Duodenal mucosa (tissue), 2 donors: Measurements from ENCODE around the gene DNAJC4.

ENCODE experiments used
- H3K27ac ChIP-seq: one replicate; pipeline ENCODE4 v1.7.0; 2013; ENCODE audit warnings: low read depth, low read length
- H3K27me3 ChIP-seq, 2 donors: one replicate each; pipeline ENCODE4 v1.7.0; 2013; ENCODE audit warnings: low read length in 2 of 2, control low read depth in 1 of 2; ENCODE audit not compliant: insufficient read depth in 2 of 2, control insufficient read depth in 1 of 2
- H3K36me3 ChIP-seq, 2 donors: one replicate each; pipeline ENCODE4 v1.7.0; 2013; ENCODE audit warnings: low read length in 2 of 2, control low read depth in 1 of 2; ENCODE audit not compliant: insufficient read depth in 2 of 2, control insufficient read depth in 1 of 2
- H3K4me1 ChIP-seq, 2 donors: one replicate each; pipeline ENCODE4 v1.7.0; 2013; ENCODE audit warnings: low read length in 2 of 2, control low read depth in 1 of 2; ENCODE audit not compliant: insufficient read depth in 2 of 2, control insufficient read depth in 1 of 2
- H3K4me3 ChIP-seq, 2 donors: one replicate each; pipeline ENCODE4 v1.7.0; 2013; ENCODE audit warnings: low read length in 2 of 2, low read depth in 1 of 2
- H3K9ac ChIP-seq, 2 donors: one replicate each; pipeline ENCODE4 v1.7.0; 2013; ENCODE audit warnings: low read length in 2 of 2, low read depth in 1 of 2
- H3K9me3 ChIP-seq, 2 donors: one replicate each; pipeline ENCODE4 v1.7.0; 2013; ENCODE audit warnings: low read length in 2 of 2, control low read depth in 1 of 2; ENCODE audit not compliant: control insufficient read depth in 1 of 2

DNAJC4 gene

GRCh38 chr11:64237484-64237951, 7.2 kb downstream of the DNAJC4 start:
- Histone ChIP-seq H3K4me3 (peak overlapping the region in 1 of 2 donors; percentile 7), H3K9me3 (no peaks in the 10 kb centered on the region), H3K9ac (peak overlapping the region in 1 of 2 donors; percentile 34), H3K4me1 (peaks cover 53 to 55% of the 10 kb centered on the region in 2 donors), H3K27ac (peak overlapping the region; percentile 34), H3K36me3 (peaks cover 0 to 5% of the 10 kb centered on the region in 2 donors), H3K27me3 (no peaks in the 10 kb centered on the region)

- H3K4me3 ChIP-seq: peak overlapping the region in 1 of 2 donors; percentile 7
- H3K36me3 ChIP-seq: peaks cover 0 to 5% of the 10 kb centered on the region in 2 donors
- peak overlapping the region; percentile 53 for H3K27ac ChIP-seq
- H3K9ac ChIP-seq: peak overlapping the region in 1 of 2 donors; percentile 34
- no peaks in the 10 kb centered on the region for H3K9me3 ChIP-seq
- H3K27me3 ChIP-seq: no peaks in the 10 kb centered on the region
- H3K4me1 ChIP-seq: peaks cover 59 to 61% of the 10 kb centered on the region in 2 donors
Observed at GRCh38 chr11:64238076-64238475, 7.7 kb downstream of the DNAJC4 start.

GRCh38 chr11:64238999-64239398, 8.7 kb downstream of the DNAJC4 start:
- Histone ChIP-seq H3K4me1 (peaks cover 61% of the 10 kb centered on the region in 2 donors), H3K9me3 (no peaks in the 10 kb centered on the region), H3K27ac (peak overlapping the region; percentile 53), H3K36me3 (peaks cover 0 to 14% of the 10 kb centered on the region in 2 donors), H3K9ac (peak overlapping the region in 1 of 2 donors; percentile 22), H3K27me3 (no peaks in the 10 kb centered on the region), H3K4me3 (no peak overlapping the region)

DNA sequence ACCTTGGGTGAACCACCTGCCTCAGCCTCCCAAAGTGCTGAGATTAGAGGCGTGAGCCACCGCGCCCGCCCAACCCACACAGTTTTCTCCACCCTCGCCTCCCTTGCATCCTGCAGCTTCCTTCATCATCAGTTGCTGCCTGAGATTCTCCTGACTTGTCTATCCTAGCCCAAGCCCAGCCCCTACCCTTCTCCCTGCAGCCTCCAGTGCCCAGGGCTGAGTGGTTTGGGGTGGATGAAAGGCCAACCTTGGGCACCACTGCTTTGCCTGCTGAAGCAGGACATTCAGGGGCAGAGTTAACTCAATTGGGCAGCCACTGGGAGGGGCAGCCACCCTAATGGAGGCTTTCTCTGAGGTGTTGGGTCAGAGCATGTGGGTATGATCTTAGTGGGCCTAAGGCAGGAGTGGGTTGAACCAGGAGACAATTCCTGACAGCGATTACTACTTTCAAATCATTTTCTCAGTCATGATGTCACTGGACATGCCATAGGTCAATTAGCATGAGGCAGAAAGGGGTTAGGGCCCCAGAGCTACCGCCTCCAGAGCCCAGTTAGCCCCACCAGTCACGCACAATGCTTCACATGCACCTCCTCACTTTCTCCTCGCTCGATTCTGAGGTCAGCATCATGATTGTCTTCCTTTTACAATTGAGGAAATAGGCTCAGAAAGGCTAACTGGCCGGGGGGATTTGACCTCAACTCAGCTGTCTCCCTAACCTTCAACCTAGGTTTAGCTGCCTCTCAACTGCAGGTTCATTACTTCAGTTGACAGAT, 9.5 kb downstream of the DNAJC4 start:
- Histone ChIP-seq H3K4me1 (peaks cover 63 to 64% of the 10 kb centered on the region in 2 donors), H3K27ac (peak overlapping the region; percentile 99), H3K9me3 (no peaks in the 10 kb centered on the region), H3K36me3 (peaks cover 0 to 17% of the 10 kb centered on the region in 2 donors), H3K9ac (peak overlapping the region; percentile 93 to 97), H3K27me3 (no peaks in the 10 kb centered on the region), H3K4me3 (peak overlapping the region; percentile 75 to 79)

DNA sequence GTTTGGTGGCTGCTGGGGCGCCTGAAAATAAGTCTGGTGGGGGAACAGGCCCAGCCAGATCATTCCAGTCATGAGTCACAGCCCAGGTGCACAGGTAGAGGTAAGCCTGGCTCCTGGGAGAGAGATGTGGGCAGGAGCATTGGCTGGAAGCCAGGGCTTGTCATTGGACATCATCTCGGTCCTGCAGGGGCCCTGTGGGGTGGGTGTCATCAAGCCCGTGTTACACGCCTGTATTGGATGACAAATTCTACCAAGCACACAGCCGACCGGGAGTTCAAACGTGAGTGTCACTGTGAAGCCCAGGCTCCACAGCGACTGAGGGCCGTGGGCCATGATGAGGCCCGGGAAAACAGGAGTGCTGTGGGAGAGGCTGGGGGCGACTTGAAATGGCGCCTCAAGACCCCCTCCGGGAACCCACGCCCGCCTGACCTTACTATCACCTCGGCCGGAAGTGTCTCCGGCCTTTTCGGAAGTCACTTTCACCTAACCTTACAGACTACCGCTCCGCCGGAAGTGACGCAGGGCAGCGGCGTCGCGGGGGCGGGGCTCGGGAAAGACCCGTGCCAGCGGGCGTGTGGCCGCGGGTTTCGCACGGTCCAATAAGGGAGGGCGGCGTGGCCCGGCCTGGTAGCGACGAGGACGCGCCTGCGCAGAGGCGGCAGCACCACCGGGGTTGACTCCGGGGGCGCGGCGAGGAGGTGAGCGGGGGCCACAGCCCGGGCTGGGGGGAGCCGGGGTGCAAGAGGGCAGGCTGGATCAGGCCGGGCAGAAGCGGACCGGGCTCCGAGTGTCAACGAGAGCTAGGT, 10.3 kb downstream of the DNAJC4 start, which contains the start of gene FKBP2:
Gene FKBP2 (plus strand): TSS at position 661 of the 806 bp plus-strand sequence. CDS start 1,293 bp downstream, outside the sequence.
- Histone ChIP-seq H3K36me3 (peaks cover 0 to 17% of the 10 kb centered on the region in 2 donors), H3K4me1 (peaks cover 56 to 66% of the 10 kb centered on the region in 2 donors), H3K27me3 (no peaks in the 10 kb centered on the region), H3K9ac (peak within 1 kb of the TSS; percentile 93 to 97), H3K4me3 (peak within 1 kb of the TSS; percentile 82 to 84), H3K27ac (peak within 1 kb of the TSS; percentile 99), H3K9me3 (no peaks in the 10 kb centered on the region)

GRCh38 chr11:64241241-64241490, 10.8 kb downstream of the DNAJC4 start:
- H3K4me3 ChIP-seq: peak overlapping the region; percentile 73 to 75
- peaks cover 0 to 17% of the 10 kb centered on the region in 2 donors for H3K36me3 ChIP-seq
- H3K9me3 ChIP-seq: no peaks in the 10 kb centered on the region
- peak overlapping the region; percentile 99 for H3K27ac ChIP-seq
- no peaks in the 10 kb centered on the region for H3K27me3 ChIP-seq
- H3K9ac ChIP-seq: peak overlapping the region in 1 of 2 donors; percentile 93
- H3K4me1 ChIP-seq: peaks cover 56 to 67% of the 10 kb centered on the region in 2 donors

- H3K27ac ChIP-seq: peak overlapping the region; percentile 99
- H3K9ac ChIP-seq: peak overlapping the region; percentile 79 to 94
- peaks cover 56 to 67% of the 10 kb centered on the region in 2 donors for H3K4me1 ChIP-seq
- H3K4me3 ChIP-seq: peak overlapping the region; percentile 82 to 84
- peaks cover 0 to 17% of the 10 kb centered on the region in 2 donors for H3K36me3 ChIP-seq
- no peaks in the 10 kb centered on the region for H3K9me3 ChIP-seq
- no peaks in the 10 kb centered on the region for H3K27me3 ChIP-seq
Observed at GRCh38 chr11:64241491-64242374, 11.4 kb downstream of the DNAJC4 start.

- Histone ChIP-seq H3K9me3 (no peaks in the 10 kb centered on the region), H3K9ac (peak overlapping the region in 1 of 2 donors; percentile 32), H3K4me1 (peaks cover 50 to 70% of the 10 kb centered on the region in 2 donors), H3K36me3 (peaks cover 0 to 12% of the 10 kb centered on the region in 2 donors), H3K27me3 (no peaks in the 10 kb centered on the region), H3K27ac (no peak overlapping the region), H3K4me3 (no peak overlapping the region)
Observed at GRCh38 chr11:64243236-64243854, 13.0 kb downstream of the DNAJC4 start.

GRCh38 chr11:64244107-64244506, 13.8 kb downstream of the DNAJC4 start:
- H3K9me3 ChIP-seq: no peaks in the 10 kb centered on the region
- no peak overlapping the region for H3K9ac ChIP-seq
- peaks cover 50 to 70% of the 10 kb centered on the region in 2 donors for H3K4me1 ChIP-seq
- H3K36me3 ChIP-seq: peaks cover 0 to 12% of the 10 kb centered on the region in 2 donors
- H3K27me3 ChIP-seq: no peaks in the 10 kb centered on the region
- H3K27ac ChIP-seq: no peak overlapping the region
- H3K4me3 ChIP-seq: no peak overlapping the region
